H7 (cell line): ENCODE results near the gene ZC3H6. TPM values are rescaled to one million over a fixed set of nuclear protein-coding genes. Genes with fewer than 3 reads are reported as not detected.

ENCODE experiments used
- total RNA-seq: library from RNA; depleted of rRNA; stranded (reverse); fragments of >200 nt; shearing (Covaris generic); gene quantifications from 2 replicates; pipeline ENCODE4 v1.2.3, GENCODE V29; 2014; rRNA removed

The ZC3H6 gene
- total RNA-seq, 1 experiment from 2014 or later = 5.3 TPM

Other genes with a start within 250 kb of the ZC3H6 start
- 7.1 and 11.0 TPM in 2 replicates for gene TMEM87B, start 220.3 kb upstream of the ZC3H6 start, total RNA-seq
- 0.04 and 0.38 TPM in 2 replicates for gene FBLN7, start 137.2 kb upstream of the ZC3H6 start, total RNA-seq
- 2.1 and 5.9 TPM in 2 replicates for gene ZC3H8, start 20.6 kb upstream of the ZC3H6 start, total RNA-seq
- gene RGPD8, start 158.0 kb downstream of the ZC3H6 start, total RNA-seq = 4.6 and 11.8 TPM in 2 replicates
- gene TTL, start 206.6 kb downstream of the ZC3H6 start, total RNA-seq = 49.6 and 52.6 TPM in 2 replicates